DMS 273 (cell line): Measurements from ENCODE around the gene ECD.

ENCODE experiments used
- DNase-seq: peaks from one replicate; lab custom pipeline; 2025; ENCODE audit not compliant: unreplicated experiment; lab: John Stamatoyannopoulos, UW

ECD gene

DNA sequence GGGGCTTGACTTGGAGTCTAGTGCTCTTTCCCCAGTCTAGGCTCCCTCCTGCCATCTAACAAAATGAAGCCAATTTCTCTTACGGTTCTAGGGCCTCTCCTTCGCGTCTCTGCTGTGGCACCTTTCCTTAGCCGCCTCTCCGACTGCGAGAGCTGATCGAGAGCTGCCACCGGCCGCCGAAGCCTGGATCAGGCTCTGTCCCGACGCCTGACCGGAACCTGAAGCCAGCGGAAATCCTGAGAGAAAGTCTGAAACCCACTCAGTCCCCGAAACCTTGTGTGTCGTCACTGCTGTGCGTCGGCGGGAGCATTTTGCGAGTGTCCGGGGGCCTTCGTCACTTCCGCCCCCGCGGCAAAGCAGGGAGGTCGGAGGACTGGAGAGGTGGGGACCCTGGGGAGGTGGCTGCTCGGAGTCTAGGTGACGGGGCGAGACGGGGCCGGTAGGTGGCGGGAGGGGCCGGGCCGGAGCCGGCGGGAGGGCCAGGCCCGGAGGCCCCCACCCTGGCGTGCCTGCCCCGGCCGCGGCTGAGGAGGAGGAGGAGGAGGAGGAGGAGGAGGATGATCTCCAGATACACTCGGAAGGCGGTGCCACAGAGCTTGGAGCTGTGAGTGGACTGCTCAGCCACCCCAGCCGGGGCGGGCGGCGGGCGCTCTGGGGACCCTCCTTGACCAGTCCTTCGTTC lies at the start of gene ECD, which contains the start of gene FAM149B1:
Gene ECD (minus strand): TSS at position 226 of the 682 bp plus-strand sequence. CDS start 4,071 bp downstream, outside the sequence.
Gene FAM149B1 (plus strand): TSS at position 337 of the 682 bp plus-strand sequence. CDS start 221 bp downstream, at position 558.
- DNase-seq = peak; percentile 95

DNA sequence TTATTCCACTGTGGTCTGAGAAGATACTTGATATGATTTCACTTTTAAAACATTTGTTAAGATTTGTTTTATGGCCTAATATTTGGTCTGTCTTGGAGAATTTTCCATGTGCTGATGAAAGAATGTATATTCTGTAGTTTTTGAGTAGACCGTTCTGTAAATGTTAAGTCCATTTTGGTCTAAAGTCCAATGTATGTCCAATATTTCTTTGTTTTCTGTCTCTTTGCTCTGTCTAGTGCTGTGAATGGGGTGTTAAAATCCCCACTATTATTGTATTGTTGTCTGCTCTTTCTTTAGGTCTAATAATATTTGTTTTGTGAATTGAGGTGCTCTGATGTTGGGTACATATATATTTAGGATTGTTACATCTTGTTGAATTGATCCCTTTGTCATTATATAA lies 47.9 kb upstream of the ECD start:
- no peak for DNase-seq

DNA sequence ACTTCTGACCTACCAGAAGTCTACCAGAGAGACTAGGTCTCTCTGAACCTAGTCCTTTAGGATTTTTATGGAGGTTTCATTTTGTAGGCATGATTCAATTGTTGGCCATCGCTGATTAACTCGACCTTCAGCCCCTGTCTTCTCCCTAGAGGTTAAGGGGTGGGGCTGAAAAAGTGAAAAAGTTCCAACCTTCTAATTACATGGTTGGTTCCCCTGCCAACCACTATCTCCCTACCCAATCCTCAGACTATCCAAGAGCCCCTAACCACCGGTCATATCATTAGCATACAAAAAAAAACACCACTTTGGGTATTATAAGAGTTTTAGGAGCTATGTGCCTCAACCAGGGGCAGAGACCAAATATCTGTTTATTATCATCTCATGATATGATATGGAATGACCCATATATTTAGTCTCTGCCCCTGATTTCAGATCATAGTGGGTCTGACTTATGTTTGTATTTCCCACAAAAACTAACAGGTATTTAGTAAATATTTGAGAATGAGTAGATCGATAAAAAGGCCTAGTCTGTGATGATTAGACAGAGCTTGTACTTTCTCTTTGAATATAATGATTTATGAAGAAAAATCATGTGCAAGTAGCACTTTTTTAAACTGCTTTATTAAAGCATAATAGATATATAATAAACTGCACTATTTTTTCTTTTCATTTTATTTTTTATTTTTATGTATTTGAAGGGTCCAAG lies 43.5 kb upstream of the ECD start:
- no peak for DNase-seq

DNA sequence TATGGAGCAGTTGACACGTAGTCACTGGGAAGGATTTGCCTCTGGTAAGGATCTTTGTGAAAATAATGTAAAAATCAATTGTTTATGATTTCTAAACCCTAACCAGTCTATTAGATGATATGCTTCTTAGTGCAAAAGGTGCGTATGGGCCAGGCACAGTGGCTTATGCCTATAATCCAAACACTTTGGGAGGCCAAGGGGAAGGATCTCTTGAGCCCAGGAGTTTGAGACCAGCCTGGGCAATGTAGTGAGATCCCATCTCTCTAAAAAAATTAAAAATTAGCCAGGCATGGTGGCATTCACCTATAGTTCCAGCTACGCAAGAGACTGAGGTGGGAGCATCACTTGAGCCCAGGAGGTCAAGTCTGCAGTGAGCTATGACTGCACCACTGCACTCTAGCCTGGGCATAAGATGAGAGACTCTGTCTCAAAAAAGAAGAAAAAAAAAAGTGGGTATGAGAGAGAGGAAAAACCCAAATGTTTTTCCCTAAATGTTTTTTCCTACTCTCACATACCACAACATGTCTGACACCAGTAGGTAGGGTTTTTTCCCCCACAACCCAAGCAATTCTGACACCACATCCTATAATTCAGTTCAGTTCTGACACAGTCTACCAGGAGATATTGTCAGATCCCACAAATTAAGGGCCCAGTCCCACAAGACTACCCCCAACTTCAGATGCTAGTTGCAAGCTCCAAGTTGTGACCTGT lies 42.7 kb upstream of the ECD start:
- DNase-seq = no peak

DNA sequence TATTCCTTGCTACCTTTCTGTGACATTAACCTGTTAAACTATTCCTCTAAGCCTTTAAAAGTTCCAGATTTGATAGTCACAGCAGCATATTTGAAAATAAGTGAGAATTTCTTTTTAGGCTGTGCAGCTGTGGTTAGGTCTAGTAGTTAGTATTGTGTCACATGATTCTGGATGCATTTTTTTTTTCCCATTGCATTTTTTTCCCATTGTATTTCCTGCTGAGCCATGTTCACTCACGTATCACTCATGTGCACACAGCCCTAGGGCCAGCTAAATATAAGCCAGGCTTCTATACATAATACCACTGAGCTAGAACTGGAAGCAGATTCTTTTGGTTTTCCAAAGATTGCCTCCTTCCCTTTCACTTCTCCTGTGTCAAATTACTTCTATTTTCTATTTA lies 41.9 kb upstream of the ECD start:
- no peak for DNase-seq

DNA sequence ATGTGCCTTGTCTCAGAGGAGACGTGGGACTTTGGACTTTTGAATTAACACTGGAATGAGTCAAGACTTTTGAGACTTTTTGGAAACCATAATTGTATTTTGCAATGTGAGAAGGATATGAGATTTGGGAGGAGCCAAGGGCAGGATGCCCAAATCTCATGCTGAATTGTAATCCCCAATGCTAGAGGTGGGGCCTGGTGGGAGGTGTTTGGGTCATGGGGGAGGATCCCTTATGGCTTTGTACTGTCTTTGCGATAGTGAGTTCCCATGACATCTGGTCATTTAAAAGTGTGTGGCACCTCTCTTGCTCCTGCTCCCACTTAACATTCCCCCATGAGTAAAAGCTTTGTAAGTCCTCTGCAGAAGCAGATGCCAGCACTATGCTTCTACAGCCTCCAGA lies 40.1 kb upstream of the ECD start:
- no peak for DNase-seq

DNA sequence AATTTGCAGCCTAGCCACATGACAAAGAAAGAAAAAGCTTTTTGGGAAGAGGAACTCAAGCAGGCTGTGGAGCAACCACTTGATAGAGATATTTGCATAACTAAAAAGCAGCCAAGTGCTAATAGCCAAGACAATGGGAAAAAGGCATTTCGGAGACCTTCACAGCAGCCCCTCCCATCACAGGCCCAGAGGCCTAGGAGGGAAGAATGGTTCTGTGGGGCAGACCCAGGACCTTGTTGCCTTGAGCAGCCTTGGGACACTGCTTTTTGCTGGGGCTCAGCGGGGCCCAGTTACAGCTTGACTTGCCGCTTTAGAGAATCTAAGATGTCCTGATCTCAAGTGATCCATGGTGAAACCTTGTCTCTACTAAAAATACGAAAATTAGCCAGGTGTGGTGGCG lies 38.6 kb upstream of the ECD start:
- no peak for DNase-seq

DNA sequence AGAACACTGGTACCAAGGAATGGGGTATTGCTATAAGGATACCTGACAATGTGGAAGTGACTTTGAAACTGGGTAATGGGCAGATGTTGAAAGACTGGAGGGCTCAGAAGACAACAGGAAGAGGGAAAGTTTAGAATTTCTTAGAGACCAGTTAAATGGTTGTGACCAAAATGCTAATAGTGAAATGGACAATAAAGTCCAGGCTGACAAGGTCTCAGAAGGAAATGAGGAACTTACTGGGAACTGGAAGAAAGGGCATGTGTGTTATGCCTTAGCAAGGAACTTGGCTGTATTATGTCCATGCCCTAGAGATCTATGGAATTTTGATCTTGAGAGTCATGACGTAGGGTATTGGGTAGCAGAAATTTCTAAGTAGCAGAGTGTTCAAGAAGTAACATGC lies 38.1 kb upstream of the ECD start:
- DNase-seq = no peak

DNA sequence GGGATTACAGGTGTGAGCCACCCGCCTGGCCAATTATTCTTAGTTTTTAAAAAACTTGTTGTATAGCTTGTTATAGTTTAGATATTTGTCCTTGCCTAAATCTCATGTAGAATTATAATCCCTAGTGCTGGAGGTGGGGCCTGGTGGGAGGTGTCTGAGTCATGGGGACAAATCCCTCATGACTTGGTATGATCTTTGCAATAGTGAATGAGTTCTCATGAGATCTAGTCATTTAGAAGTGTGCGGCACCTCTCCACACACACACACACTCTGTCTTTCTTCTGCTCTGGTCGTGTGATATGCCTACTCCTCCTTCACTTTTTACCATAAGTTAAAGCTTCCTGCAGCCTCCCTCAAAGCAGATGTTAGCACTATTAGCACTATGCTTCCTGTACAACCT lies 37.3 kb upstream of the ECD start:
- no peak for DNase-seq

DNA sequence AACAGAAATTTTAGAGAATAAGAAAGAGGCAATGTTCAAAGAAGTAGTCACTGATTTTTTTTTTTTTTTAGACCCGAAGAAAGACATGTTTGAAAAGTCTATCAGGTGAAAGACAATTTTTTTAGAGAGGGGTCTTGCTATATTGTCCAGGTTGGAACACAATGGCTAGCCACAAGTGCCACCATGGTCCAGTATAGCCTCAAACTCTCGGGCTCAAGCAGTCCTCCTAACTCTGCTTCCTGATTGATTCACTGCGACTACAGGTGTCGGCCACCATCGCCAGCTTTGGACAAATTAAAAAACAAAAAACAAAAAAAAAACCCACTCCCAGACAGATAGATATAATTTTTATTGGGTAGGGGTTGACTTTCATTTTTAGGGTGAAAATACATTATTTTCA lies 22.4 kb upstream of the ECD start:
- DNase-seq = no peak

DNA sequence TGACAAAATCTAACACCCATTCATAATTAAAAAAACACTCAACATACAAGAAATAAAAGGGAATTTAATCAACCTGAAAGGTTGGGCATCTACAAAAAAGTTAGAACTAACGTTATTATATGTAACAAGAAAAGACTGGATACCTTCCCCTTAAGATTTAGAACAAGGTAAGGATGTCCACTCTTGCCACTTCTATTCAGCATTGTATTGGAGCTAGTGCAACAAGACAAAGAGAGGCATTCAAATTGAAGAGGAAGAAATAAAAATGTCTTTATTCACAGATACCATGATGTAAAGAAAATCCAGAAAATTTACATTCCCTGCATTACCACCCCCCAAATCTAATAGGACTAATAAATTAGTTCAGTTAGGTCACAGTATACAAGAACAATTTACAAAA lies 18.5 kb upstream of the ECD start:
- no peak for DNase-seq

DNA sequence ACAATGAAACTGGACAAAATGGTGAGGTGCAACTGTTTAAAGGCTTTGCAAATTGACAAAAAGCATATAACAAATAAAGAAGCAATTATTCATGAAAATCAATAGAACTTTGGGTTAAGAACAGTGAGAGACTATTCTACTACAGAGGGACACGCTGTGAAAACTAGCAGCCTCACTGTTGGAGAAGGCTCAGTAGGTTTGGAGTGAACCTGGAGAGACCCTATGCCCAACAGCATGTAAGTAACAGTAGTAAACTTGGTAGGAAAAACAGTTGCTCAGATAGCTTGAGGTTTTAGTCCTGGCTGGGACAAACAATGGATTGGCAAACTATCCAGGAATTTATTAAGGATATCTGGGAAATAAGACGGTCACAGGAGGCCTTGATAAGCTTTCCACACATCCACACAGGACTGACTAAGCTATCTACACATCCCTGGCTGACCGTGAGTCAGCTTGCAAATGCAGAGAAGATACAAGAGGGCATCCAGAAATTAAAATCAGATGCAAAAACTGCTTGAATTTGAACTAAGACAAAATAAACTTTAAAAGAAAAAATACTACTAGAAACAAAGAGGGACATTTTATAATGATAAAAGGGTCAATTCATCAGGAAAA lies 16.0 kb upstream of the ECD start:
- no peak for DNase-seq

DNA sequence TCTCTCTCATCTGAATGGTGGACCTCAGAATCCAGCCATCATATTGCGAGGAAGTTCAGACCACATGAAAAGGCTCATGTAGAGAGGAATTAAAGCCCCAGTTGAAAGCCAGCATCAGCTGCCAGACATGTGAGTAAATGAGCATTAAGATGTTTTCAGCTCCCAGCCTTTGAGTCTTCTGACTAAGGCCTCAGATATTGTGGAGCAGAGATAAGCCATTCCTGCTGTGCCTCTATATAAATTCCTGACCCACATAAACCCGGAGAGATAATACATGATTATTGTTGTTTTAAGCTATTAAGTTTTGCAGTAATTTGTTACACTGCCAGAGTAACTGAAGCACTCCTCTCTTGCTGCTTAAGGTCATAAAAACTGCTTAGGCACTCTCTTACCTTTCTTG lies 14.8 kb upstream of the ECD start:
- DNase-seq = no peak

DNA sequence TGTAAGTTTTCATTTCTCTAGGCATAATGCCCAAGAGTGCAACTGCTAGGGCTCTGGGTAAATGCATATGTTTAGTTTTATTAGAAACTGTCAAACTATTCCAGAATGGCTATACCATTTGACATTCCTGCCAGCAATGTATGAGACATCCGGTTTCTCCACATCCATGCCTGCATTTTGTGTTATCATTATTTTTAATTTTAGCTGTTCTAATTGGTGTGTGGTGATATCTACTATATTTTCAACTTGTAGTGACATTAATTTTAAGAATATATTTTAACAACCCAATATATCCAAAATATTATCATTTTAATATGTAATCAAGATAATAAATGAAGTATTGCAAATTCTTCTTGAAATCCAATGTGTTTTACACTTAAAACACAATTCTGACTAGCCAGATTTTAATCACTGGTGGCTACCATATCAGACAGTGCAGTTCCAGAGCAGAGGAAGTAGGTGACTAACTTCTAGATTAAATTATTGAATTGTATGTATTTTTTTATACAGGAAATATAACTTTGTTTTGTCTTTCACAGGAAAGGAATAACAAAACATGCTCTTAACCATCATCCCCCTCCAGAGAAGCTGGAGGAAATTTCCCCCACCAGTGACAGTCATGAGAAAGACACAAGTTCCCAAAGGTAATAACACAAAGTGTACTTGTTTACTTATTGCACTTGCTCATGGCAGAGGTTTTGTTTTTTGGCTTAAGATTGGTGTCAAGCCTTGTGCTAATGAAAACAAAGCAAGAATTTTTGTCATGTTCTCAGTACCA lies 6.5 kb upstream of the ECD start:
- no peak for DNase-seq

DNA sequence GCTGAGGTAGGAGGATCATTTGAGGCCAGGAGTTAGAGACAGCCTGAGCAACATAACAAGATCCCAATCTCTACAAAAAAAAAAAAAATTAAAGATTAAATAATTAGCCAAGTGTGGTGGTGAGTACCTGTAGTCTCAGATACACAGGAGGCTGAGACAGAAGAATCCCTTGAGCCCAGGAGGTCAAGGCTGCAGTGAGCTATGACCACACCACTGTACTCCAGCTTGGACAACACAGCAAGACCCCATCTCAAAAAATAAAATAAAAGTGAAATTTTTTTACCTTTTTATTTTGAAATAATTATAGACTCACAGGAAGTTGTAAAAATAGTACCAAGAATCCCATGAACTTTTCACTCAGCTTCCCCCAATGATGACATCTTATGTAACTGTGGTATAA lies 5.1 kb upstream of the ECD start:
- no peak for DNase-seq

DNA sequence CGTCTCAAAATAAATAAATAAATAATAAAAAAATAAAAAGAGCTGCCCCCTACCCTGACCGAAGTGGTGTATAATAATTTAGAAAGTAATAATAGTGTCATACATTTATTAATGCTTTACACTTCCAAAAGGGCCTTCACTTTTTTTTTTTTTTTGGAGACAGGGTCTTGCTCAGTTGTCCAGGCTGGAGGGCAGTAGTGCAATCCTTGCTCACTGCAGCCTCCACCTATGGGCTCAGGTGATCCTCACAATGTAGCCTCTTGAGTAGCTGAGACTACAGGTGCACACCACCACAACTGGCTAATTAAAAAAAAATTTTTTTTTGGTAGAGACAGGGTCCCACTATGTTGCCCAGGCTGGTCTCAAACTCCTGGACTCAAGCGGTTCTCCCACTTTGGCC lies 1.5 kb upstream of the ECD start:
- no peak for DNase-seq

DNA sequence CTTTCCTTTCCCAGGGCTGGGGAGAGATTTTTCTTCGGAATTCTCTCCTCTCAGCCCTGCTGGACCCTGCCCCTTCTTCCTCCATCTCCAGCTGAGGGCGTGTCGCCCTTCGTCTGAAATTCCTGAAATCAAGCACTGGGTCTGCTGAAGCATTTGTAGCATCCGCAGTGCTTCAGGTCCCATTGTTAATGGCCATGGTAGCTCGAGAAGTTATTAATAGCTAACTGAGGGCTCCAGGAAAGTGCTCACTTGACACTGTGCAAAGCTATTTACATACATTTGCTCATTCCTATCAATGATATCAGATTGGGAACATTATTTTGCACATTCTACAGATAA lies 626 bp upstream of the ECD start:
- no peak for DNase-seq

DNA sequence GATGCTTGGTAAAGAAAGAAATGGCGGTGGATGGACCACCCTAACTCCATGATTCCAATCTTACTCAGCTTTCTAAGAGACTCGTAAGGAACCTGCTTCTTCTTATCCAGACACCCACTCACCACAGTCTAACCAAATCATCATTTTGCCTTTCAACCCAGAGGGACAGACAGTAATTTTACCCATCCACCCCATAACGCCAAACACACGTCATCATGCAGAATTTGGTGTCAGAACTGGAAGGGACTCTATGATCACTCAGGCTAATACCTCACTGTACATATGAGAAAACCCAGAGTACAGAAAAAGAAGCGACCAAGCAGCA lies 388 bp downstream of the ECD start:
- no peak for DNase-seq

DNA sequence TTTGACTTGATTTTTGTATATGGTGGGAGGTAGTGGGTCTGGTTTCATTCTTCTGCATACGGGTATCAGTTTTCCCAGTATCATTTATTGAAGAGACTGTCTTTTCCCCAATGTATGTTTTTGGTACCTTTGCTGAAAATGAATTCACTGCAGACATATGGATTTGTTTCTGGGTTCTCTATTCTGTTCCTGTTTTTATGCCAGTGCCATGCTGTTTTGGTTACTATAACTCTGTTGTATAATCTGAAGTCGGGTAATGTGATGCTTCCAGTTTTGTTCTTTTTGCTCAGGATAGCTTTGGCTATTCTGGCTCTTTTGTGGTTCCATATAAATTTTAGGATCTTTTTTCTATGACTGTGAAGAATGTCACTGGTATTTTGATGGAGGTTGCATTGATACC lies 836 bp downstream of the ECD start:
- DNase-seq = no peak

DNA sequence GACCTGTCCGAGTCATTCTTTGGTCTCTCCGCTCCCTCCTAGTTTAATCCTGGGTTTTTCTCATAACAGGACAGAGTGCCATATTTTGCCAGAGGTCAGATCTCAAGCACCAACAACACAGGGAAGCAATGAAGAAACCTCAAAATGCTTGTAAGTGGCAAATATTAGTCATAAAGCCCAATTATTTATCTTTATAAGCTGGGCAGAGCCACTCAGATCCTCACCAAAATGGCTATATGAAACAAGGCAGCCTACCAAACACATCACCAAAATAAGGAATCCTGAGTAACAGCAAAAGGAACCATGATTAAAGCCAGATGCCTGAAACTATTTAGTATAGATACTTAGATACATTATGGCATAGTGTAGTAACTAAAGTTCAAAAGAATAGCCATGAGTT lies 4.7 kb downstream of the ECD start:
- no peak for DNase-seq

DNA sequence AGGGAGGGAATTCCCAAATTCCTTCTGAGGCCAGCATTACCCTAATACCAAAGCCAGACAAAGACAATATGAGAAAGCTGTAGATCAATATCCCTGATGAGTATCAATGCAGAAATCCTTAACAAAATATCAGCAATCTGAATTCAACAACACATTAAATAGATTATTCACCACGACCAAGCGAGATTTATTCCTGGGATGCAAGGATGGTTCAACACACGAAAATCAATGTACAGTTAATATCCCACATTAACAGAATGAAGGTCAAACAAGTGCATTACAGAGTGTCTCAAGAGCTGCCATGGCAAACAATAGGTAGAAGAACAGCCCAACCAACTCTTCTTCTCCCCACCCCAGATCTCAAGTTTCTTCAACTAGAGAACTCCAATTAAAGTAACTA lies 6.1 kb downstream of the ECD start:
- DNase-seq = no peak
